Left renal pelvis (tissue), 4 donors: Measurements from ENCODE around the gene SLC7A4. TPM values are rescaled to one million over a fixed set of nuclear protein-coding genes. Genes with fewer than 3 reads are reported as not detected.
A peak's percentile ranks its signal among the peaks of the same experiment; 100 is the strongest.
"Not testable (repeated sequence)": the region's sequence is repeated elsewhere in the genome, so short reads cannot be mapped to it uniquely, and the experiment has no call there.

ENCODE experiments used
- DNase-seq, 4 donors: peaks; one replicate each; pipeline ENCODE4 v3.0.0-alpha.2; 2013; ENCODE audit warnings: low read depth in 4 of 4, low spot score in 3 of 4
- polyA plus RNA-seq, 4 donors: library from polyadenylated mRNA; unstranded; fragments of 120-200 nt; gene quantifications; one replicate each; pipeline ENCODE4 v1.2.1, GENCODE V29; 2013; ENCODE audit not compliant: insufficient read length in 4 of 4

SLC7A4 gene
- polyA plus RNA-seq, 4 donors, result 1.2 to 5.8 (median 1.3) TPM

GRCh38 chr22:21022955-21023614, 9.3 kb downstream of the SLC7A4 start:
- DNase-seq, result no peak

GRCh38 chr22:21022507-21022906, 9.9 kb downstream of the SLC7A4 start:
- DNase-seq, result no peak

- DNase-seq, result no peak
These were observed 11.4 kb downstream of the SLC7A4 start for GRCh38 chr22:21020802-21021429.

- no peak for DNase-seq
These were observed 14.0 kb downstream of the SLC7A4 start for GRCh38 chr22:21018314-21018713.

- DNase-seq, result no peak
These were observed 15.5 kb downstream of the SLC7A4 start for GRCh38 chr22:21016644-21017420.

- DNase-seq, result no peak
These were observed 16.8 kb downstream of the SLC7A4 start for GRCh38 chr22:21015466-21016006.

GRCh38 chr22:21014726-21015465, 17.5 kb downstream of the SLC7A4 start, which contains the start of gene P2RX6:
TSS of gene P2RX6 (plus strand) at chr22:21015165. CDS start at chr22:21015175, 10 bp downstream.
- no peak for DNase-seq

GRCh38 chr22:21014202-21014725, 18.1 kb downstream of the SLC7A4 start:
- peak; percentile 84 to 88 (median 86) for DNase-seq

GRCh38 chr22:21013657-21014201, 18.6 kb downstream of the SLC7A4 start:
- DNase-seq, result no peak

GRCh38 chr22:21012446-21013407, 19.6 kb downstream of the SLC7A4 start:
- DNase-seq, result no peak

GRCh38 chr22:21010426-21011113, 21.8 kb downstream of the SLC7A4 start:
- DNase-seq, result no peak

GRCh38 chr22:21009638-21010425, 22.5 kb downstream of the SLC7A4 start:
- DNase-seq, result peak in 3 of 4 donors; percentile 66 to 75 (median 73)

GRCh38 chr22:21009208-21009607, 23.2 kb downstream of the SLC7A4 start:
- DNase-seq, result not testable (repeated sequence)

- no peak for DNase-seq
These were observed 28.6 kb downstream of the SLC7A4 start for GRCh38 chr22:21003782-21004181.

GRCh38 chr22:21001601-21002325, 30.6 kb downstream of the SLC7A4 start, which contains the start of gene THAP7:
TSS of gene THAP7 (minus strand) at chr22:21002118. CDS start at chr22:21001911, 207 bp downstream.
- peak; percentile 88 to 92 (median 90) for DNase-seq

- DNase-seq, result no peak
These were observed 31.3 kb downstream of the SLC7A4 start for GRCh38 chr22:21000987-21001600.
